Measurements from ENCODE around the gene VTA1. TPM values are rescaled to one million over a fixed set of nuclear protein-coding genes. Genes with fewer than 3 reads are reported as not detected.
"Not testable (repeated sequence)": the region's sequence is repeated elsewhere in the genome, so short reads cannot be mapped to it uniquely, and the experiment has no call there.

The VTA1 gene
- total RNA-seq, 1 experiment from 2014 or later: 72.1 TPM

- ChIA-PET POLR2A (interaction anchor here (0.6 to 0.7 kb wide), 2 partner anchors 44 to 79 kb away, joined by 4 to 5 read pairs; partner anchors contain the start of gene VTA1), CTCF (no interaction called here)
- TF ChIP-seq TCF7L2 (IDR thresholded peaks at IDR 0.05; ENCODE audit: low read depth, low read length) (no peak), REST (IDR thresholded peaks at IDR 0.05; ENCODE audit: insufficient read depth in 1 of 2, low read depth in 2 of 2, low read length in 1 of 2) (no peak), POLR2AphosphoS5 (IDR thresholded peaks at IDR 0.05; ENCODE audit: low read depth, low read length) (no peak)
- Histone ChIP-seq H3K4me1 (ENCODE audit: control insufficient read depth, insufficient read depth, low read length) (no peaks in the 10 kb centered on the region), H3K27me3 (ENCODE audit: control insufficient read depth, insufficient read depth, low read length) (no peaks in the 10 kb centered on the region), H3K36me3 (ENCODE audit: control insufficient read depth, insufficient read depth, low read length) (no peaks in the 10 kb centered on the region), H3K4me3 (ENCODE audit: low read depth in 2 of 2, low read length in 2 of 2) (no peak overlapping the region), H3K9me3 (ENCODE audit: control insufficient read depth, insufficient read depth, low read depth, low read length) (no peaks in the 10 kb centered on the region), H3K27ac (ENCODE audit: low read length) (no peak overlapping the region)
- ATAC-seq (no peak), DNase-seq (ENCODE audit: low read depth, low spot score) (no peak)
- intact Hi-C loops (cut with micrococcal nuclease; ENCODE audit: unreplicated experiment): no loop called here
- in situ Hi-C loops (cut with HindIII; ENCODE audit: low pct_unique_long_range_greater_than_20kb, low sequenced_read_pairs): no loop called here
- no TSS peak for BruUV-seq (replicated peaks)
These were observed 79.7 kb downstream of the VTA1 start for GRCh38 chr6:142226731-142227130.

- POLR2A ChIA-PET; CTCF ChIA-PET; intact Hi-C loops (cut with micrococcal nuclease; ENCODE audit: unreplicated experiment): not testable (repeated sequence)
These were observed 82.6 kb downstream of the VTA1 start for GRCh38 chr6:142229518-142230270.

GRCh38 chr6:142232206-142233044 lies 85.4 kb downstream of the VTA1 start:
- TF ChIP-seq CTCF (IDR thresholded peaks at IDR 0.05): peak; percentile 58
- H3K27me3 ChIP-seq (ENCODE audit: control insufficient read depth, insufficient read depth, low read length); BruUV-seq (replicated peaks); in situ Hi-C loops (cut with HindIII; ENCODE audit: low pct_unique_long_range_greater_than_20kb, low sequenced_read_pairs); H3K4me3 ChIP-seq (ENCODE audit: low read depth in 2 of 2, low read length in 2 of 2); H3K9me3 ChIP-seq (ENCODE audit: control insufficient read depth, insufficient read depth, low read depth, low read length); DNase-seq (ENCODE audit: low read depth, low spot score); H3K36me3 ChIP-seq (ENCODE audit: control insufficient read depth, insufficient read depth, low read length); intact Hi-C loops (cut with micrococcal nuclease; ENCODE audit: unreplicated experiment); H3K27ac ChIP-seq (ENCODE audit: low read length); POLR2A ChIA-PET: not testable (repeated sequence)
- H3K4me1 ChIP-seq (ENCODE audit: control insufficient read depth, insufficient read depth, low read length): peaks cover 13% of the 10 kb centered on the region
- peak; percentile 65 for ATAC-seq
- CTCF ChIA-PET: interaction anchor here (0.6 kb wide), 1 partner anchor 67 kb away, joined by 4 read pairs; no protein-coding TSS in a partner anchor

More at GRCh38 chr6:142229518-142230270, 82.6 kb downstream of the VTA1 start:
- H3K4me1 ChIP-seq (ENCODE audit: control insufficient read depth, insufficient read depth, low read length); H3K9me3 ChIP-seq (ENCODE audit: control insufficient read depth, insufficient read depth, low read depth, low read length); H3K27ac ChIP-seq (ENCODE audit: low read length); in situ Hi-C loops (cut with HindIII; ENCODE audit: low pct_unique_long_range_greater_than_20kb, low sequenced_read_pairs); ATAC-seq; DNase-seq (ENCODE audit: low read depth, low spot score); H3K4me3 ChIP-seq (ENCODE audit: low read depth in 2 of 2, low read length in 2 of 2); H3K27me3 ChIP-seq (ENCODE audit: control insufficient read depth, insufficient read depth, low read length); BruUV-seq (replicated peaks); H3K36me3 ChIP-seq (ENCODE audit: control insufficient read depth, insufficient read depth, low read length): not testable (repeated sequence)
